Amniotic stem cell (primary cell): ENCODE data around the gene PDE4B.
A peak's percentile ranks its signal among the peaks of the same experiment; 100 is the strongest.

ENCODE experiments used
- DNase-seq: peaks from one replicate; lab custom pipeline; 2025; lab: John Stamatoyannopoulos, UW

PDE4B gene

DNA sequence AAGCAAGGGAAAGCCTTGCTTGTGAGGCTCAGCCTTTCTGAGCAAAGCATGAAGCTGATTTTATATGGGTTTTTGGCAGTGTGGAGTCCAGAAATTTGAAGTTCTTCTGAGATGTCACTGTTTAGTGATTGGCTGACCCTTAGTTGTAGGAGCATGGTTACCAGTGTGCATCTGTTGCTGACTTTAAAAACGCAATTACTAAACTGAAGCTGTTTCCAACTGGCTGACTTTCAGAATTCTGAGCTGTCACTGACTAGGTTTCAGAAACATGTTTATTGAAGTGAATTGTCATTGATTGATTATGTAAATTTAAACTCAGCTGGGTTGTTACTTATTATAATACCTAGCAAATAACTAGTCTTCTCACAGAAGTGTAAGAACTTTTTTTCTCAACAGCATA lies 89.4 kb downstream of the PDE4B start:
- DNase-seq, result no peak

DNA sequence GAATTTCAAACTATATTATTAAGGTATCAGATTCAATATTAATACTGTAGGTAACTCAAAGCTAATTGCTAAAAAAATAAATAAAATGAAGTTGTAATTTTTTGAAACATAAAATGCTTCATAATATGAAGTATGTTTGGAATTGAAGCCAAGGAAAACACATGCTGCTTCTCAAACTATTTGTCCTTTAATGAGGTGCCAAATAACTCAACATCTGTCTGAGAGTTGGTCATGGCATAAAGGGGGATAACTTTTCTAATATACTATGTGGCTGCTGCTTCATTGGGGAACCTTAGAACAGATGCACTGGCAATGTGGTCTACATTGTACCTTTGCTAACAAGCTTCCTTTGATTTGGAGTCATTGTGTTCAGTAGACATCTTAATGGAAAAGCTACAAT lies 96.7 kb downstream of the PDE4B start:
- no peak for DNase-seq

DNA sequence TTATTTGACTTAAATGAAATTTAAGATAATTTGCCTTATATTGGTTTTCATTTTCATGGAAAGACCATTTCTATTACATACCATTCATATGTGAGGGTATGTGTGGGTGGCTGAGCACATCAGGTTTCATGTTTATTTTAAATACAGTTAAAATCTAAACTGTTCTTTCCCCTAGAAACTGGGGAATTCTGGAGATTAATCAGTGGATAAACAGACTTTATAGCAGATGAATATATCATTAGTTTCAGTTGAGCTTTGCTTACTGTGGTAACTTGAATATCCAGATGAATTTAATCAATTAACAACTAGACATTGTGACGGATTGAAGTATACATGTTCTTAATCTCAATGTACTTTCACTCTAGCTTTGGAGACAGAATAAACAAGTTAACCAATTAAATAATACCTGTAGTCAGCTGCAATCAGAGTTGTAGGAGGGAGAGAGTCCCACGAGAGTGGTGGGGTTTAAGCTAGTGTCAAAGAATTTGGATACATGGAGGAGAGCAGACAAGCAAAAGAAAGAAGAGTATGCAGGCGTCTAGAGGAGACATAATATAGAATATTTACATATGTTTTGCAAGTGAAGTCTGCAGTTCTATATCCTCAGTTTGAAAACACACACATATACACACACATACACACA lies 97.6 kb downstream of the PDE4B start:
- no peak for DNase-seq

DNA sequence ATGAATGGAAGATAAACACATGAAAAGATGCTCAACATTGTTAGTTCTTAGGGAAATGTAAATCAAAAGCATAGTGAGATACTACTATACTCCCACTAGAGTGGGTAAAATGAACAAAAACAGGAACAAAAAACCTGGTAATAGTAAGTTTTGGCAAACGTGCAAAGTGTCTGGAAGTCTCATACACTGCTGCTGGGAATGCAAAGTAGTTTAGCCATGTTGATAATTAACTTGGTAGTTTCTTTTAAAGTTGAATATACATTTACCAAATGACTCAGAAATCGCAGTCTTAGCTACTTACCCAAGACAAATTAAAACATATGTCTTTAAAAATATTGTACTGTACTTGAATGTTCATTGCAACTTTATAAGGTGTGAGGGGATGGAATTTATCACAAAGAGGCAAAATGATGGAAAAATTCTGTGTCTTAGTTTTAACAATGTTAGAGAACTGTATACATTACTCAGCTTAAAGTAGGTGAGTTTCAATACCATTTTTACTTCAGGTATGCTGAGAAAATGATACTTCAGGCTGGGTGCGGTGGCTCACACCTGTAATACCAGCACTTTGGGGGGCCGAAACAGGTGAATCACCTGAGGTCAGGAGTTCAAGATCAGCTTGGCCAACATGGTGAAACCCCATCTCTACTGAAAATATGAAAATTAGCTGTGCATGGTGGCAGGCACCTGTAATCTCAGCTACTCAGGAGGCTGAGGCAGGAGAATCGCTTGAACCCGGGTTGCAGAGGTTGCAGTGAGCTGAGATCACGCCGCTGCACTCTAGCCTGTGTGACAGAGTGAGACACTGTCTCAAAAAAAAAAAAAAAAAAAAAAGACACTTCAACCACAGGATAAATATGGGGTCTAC lies 102.3 kb downstream of the PDE4B start:
- no peak for DNase-seq

DNA sequence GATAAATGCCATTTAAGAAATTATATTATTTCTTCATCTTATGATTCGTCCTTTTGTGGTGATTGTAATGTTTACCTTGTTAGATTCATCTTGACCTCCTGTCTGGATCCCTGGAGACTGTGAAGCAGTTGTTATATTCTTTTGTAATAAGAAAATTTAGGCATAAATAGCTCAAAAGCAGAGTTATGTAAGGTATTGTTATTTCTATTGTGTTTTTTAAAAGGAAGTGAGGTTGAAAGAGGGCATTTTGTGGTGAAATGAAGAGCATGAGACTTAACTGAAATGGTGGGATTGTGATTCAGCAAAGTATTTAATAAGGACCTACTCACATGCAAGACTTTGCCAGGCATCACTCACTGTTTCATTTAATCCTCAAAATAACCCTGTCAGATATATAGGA lies 104.0 kb downstream of the PDE4B start:
- DNase-seq, result no peak

DNA sequence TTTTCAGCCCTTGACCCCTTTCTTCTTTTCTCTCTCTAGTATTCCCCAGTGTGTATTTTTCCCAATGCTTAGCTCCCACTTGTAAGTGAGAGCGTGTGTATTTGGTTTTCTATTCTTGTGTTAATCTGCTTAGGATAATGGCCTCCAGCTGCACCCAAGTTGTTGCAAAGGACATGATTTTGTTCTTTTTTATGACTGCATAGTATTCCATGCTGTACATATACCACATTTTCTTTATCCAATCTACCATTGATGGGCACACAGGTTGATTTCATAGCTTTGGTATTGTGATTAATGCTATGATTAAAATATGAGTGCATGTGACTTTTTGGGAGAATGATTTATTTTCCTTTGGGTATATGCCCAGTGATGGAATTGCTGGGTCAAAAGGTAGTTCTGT lies 104.8 kb downstream of the PDE4B start:
- DNase-seq, result no peak

DNA sequence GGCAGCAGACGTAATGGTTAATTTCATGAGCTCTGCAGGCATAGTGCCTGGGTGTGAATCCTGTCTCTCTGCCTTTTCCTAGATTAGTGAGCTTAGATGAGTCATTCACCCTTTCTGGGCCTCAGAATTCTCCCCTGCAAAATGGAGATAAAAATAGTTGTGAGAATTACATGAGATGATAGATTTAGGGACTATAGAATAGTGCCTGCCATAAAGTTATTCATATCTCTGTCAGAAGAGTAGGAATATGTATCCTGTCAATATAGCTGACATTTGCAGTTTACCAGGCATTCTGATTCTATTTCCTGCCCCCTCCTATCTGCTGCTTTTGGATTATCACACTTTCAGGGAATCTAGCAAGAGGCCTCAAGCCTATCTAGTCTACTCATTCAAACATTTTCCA lies 112.0 kb downstream of the PDE4B start:
- no peak for DNase-seq

DNA sequence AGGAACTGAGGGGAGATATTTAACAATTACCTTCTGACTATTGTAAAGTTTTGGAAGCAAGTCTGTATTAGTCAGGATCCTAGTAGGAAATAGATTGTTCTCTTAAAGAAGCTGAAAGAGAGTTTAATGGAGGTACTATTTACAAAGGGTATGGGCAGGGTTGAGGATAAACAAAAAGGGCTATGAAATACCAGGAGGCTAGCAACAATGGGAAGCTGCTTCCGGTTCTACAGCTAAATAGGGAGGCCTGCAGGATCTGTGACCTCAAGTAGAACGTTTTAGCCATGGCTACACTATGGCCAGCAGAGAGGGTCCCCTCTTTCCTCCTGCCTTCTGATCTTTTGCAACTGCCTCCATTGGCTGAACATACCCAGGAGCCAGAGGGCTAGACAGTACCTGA lies 117.7 kb downstream of the PDE4B start:
- no peak for DNase-seq

DNA sequence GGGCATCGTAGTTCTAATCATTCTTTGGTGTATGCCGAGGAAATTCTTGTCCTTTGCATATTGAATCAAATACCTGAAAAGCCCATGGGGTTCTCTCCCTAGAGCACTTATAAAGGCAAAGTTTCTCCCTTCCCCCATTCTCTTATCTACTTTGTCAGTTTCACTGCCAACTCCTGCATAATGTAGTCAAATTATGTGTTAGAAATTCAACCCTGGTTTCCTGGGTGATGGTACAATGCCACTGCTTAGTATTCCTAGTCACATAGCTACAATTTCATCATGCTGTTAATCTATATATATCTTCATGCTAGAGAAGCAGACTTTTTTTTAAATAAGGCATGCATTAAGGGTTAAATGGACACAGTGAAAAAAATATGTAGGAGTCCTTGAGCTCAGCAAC lies 119.0 kb downstream of the PDE4B start:
- DNase-seq, result no peak

DNA sequence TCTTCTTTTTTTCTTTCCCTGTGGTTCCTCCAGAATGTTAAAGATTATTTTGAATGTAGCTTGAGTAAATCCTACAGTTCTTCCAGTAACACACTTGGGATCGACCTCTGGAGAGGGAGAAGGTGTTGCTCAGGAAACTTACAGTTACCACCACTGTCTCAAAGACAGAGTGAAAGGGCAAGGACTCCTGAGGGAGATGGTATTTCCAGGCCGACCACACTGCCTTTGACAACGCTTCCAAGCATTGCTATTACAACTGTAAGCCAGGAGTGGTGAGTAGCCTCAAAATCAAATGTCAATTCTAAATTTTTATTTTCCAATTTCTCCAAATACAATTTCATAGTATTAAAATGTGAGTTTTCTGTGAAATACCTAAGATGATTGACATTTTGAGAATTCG lies 125.9 kb downstream of the PDE4B start:
- DNase-seq, result no peak

DNA sequence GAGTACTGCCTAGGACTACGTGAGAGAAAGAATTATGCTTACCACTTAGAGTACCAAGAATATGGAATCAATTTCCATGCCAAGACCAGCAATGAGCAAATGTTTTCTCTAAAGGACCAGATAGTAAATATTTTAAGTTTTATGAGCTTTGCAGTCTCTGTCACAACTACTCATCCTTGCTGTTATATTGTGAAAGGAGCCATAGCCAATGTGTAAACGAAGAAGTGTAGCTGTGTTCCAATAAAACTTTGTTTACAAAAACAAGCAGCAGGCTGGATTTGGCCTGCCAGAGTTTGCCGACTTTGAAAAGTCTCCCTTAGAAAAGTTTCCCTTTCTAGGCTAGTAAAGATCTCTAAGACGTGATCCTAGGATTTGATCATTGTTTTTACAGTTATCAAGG lies 128.8 kb downstream of the PDE4B start:
- no peak for DNase-seq

DNA sequence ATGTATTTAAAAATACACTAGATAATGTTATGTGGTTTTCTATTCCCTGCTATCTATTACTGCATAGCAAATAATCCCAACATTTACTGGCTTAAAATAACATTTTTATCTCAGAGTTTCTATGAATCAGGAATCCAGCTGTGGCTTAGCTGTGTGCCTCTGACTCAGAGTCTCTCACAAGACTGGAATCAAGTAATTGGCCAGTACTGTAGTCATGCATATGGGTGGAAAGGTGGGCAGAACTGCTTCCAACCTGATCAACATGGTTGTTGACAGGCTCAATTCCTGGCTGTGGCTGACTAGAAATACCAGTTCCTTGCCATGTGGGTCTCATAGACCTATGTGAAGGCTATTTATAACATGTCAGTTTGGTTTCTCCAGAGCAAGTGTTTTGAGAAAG lies 131.8 kb downstream of the PDE4B start:
- peak; percentile 64 for DNase-seq

DNA sequence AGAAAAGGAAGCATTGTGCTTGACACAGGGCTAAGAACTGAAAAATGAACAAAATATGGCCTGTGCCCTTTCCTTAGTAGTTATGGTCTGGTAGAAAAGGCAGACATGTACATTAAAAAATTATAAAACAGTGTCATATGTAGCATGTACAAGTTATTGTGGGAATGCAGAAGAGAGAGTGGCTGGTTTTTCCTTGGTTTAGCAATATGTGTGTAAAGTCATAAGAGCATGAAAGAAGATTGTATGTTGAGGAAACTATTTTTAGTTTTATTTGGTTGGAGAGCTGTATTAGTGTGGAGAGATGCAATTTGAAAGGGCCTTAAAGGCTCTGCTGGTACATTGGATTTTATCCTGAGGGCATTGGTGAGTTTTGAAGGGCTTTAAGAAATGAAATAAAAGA lies 145.8 kb downstream of the PDE4B start:
- no peak for DNase-seq

DNA sequence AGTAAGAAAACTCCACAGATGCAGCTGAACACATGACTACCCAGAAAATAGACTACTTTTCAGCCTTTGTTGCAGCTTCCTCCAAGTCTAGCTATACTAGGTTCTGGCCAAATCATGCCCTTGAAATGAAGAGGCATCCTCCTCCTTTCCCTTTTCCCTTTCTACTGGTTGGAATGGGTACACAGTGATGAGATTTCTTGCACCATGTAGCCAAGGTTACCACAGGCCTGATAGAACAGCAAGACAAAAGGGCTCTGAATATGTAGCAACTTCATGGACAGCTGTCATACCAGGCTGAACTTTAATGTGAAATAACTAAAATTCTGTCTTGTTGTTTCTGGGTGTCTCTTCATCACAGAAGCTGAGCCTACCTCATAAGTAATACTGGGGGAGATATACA lies 146.5 kb downstream of the PDE4B start:
- DNase-seq, result no peak

DNA sequence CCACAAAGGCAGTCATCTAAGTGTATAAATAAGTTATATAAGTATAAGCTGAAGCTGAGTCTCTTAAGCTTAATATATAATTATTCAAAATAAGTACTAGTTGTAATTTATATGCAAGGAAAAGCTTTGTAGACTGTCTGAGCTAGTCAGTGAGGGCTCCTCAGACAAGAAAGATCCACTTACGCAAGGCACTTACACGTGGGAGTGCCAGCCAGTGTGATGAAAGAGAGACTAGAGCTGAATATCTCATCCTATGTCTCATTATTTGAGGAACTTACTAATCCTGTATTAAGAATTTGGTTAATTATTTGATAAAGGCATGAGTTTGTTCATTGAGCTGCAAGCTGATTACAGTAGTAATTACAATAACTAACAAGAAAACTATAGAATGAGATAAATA lies 146.9 kb downstream of the PDE4B start:
- no peak for DNase-seq

DNA sequence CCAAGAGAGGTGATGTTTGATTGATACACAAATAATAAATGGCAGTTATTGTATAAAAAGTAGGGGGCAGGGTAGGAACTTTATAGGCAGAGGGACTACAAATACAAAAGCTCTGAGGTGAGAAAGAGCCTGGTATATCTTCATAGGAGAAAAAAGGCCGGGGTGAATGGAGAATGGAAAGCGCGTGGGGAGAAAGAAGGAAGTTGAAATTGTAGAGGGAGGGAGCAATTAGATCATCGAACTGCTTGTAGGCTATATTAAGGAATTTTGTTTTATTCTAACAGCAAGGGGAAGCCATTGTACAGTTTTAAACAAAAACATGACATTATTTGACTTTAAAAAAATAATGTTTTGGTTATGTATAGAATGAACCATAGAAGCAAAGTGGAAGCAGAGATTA lies 147.4 kb downstream of the PDE4B start:
- no peak for DNase-seq

DNA sequence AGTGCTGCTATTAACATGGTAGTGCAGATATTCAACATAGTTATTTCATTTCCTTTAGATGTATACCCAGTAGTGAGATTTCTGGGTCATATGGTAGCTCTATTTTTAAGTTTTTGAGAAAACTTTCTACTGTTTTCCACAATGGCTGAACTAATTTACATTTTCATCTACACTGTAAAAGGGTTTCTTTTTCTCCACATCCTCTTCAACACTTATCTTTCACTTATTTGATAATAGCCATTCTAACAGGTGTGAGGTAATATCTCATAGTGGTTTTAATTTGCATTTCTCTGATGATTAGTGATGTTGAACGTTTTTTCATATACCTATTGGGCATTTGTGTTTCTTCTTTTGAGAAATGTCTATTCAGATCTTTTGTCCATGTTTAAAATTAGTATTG lies 149.8 kb downstream of the PDE4B start:
- no peak for DNase-seq

DNA sequence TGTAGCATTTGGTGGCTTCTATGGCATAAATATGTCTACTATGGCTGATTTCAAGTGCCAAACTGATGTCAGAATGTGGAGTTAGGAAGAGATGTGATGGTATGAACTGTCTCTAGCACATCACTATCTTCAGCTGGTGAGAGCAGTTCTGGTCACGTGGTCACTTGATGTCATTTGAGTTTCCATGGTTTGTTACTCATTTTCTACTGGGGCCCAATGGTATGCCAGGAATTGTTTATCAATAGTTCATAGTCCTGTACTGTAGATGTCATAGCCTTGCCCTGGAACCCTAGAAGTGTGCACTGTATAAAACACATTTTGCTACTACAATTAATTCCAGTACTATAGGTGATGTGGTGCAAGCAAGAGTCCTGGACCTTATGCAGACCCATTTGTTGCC lies 153.7 kb downstream of the PDE4B start:
- no peak for DNase-seq

DNA sequence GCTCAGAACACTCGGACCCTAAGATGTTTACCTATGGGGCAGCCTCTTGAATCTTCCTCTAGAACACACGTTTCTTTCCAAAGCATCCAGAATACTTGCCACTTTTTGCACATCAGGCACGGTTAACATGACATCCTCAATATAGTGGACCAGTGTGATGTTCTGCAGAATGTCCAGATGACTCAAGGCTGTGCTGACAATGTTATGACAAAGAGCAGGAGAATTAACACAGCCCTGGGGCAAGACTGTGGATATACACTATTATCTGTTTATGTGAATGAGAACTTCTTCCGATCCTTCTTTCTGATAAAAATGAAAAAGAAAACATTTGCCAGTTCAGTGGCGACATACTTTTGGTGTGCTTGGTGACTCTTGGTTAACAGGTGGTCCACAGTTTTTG lies 154.3 kb downstream of the PDE4B start:
- peak; percentile 49 for DNase-seq

DNA sequence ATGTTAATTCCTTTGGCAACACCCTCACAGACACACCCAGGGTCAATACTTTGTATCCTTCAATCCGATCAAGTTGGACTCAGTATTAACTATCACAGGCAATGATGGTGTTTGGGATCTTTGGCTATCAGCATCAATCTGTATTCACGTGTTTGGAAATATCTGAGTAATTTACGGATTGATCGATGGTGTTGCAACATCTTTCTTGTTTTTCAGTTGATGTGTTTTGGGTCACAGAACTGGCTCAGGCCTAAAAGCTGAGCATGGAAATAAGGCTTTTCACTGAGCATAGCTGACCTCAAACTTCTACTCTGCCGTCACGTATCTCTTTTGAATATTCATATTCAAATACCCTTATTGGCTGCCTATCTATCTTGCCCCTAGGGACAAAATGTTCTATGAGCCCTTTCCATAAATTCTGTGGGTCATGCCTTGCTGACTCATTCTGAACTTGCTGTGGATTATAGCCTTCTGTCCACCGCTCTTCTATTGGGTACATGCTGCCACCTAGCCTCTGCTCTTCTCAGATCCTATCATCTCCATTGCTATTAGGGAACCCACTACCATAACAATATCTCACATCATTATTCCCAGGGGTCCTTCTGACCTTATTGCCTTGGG lies 156.0 kb downstream of the PDE4B start:
- peak; percentile 12 for DNase-seq

DNA sequence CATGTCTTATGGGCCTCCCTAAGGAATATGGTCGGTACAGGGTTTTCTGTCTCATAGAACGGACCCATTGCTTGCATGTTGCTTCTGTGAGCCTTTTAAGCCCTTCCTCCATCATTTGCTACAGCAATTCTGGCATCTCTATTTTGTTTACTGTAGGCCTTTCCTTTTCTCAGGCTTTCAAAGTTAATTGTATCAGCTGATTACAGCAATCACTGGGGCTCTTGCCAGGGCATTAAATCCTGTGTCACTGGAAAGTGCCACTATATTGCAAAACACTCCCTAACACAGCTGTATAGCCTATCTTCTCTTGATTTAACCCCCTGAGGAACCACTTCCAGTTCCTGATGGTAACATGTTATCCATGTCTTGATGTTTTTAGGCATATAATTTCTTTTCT lies 156.5 kb downstream of the PDE4B start:
- no peak for DNase-seq

DNA sequence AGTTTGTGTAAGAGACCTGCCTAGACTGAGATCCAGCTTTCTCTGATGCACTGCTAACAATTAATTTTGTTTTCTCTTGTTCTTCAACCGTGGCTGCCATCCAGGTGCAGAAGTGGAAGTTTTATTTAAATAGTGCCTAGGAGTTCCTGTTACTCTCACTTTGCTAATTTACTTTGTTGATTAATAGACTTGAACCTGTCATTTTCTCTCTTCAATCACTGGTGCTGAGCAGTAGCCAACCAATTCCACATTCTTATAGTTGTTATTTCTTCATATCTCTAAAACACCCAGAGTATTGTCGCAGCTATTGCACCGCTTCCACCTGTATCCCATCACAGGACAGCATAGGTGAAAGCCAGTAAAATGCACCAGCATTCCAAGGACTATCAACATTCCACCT lies 157.2 kb downstream of the PDE4B start:
- DNase-seq, result no peak

DNA sequence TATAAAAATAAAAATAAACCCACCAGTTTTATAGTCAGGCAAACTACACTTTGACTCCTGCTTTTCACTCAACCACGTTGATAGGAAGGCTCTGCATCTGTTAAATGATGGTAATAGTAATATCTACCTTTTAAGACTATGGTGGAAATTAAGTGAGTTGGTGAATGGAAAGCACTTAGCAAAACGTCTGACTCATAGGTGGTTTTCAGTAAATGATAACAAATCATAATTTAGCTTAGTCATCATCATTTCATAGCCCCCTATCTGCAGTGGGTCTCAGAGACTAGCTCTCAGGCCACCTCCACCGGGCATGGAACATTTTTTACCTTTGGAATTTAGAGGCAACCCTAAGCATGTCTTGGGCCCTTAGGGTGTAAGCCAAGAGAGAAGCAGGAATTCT lies 160.0 kb downstream of the PDE4B start:
- no peak for DNase-seq
